HepG2 (cell line): ENCODE data around the gene ITGA2. TPM values are rescaled to one million over a fixed set of nuclear protein-coding genes. Genes with fewer than 3 reads are reported as not detected.

Experiments
- ATAC-seq: fragments of 200-7000 bp; cut with Tn5 transposase; 3 replicates; pipeline ENCODE4 v1.9.1; 2020; ENCODE audit warnings: mild to moderate bottlenecking, moderate library complexity
- BruUV-seq: library from RNA; stranded (reverse); fragments of 400-500 nt; replicated peaks from 2 replicates; lab custom pipeline; 2021; lab: Mats Ljungman, UMichigan
- CTCF ChIA-PET: fragments of 300-600 bp; formaldehyde crosslinking; extraction: SDS; loops from one replicate; lab custom pipeline; 2021; ENCODE audit warnings: low total read pairs, inconsistent platforms, low intra/inter-chr PET ratio; lab: Yijun Ruan, JAX
- POLR2A ChIA-PET: fragments of 350-600 bp; sonication (Branson Sonifier 250); formaldehyde crosslinking; loops from one replicate; lab custom pipeline; 2020; ENCODE audit warnings: antibody characterized with exemption, inconsistent platforms; lab: Yijun Ruan, JAX
- DNase-seq: peaks from one replicate; pipeline ENCODE4 v3.0.0-alpha.2; 2015; ENCODE audit warnings: low spot score
- FAIRE-seq: peaks from 3 replicates; lab custom pipeline; 2011; peaks lifted over from hg19 to GRCh38; lab: Jason Lieb, UNC
- H2AFZ ChIP-seq: one replicate; pipeline ENCODE4 v1.6.1; 2011; ENCODE audit warnings: low read length, inconsistent platforms
- H3K27ac ChIP-seq: fragments of 300-600 bp; 3 replicates; pipeline ENCODE4 v1.8.0; 2011; ENCODE audit warnings: mixed run types, mild to moderate bottlenecking, mixed read lengths, low read length, inconsistent platforms; ENCODE audit not compliant: insufficient read depth; ENCODE audit errors: extremely low read length
- H3K27me3 ChIP-seq, 2 experiments: fragments of 200-600 bp in 1 of 2; 2 replicates in 1 of 2; 3 replicates in 1 of 2; pipeline versions ENCODE4 v1.6.0 to v1.8.0; 2011; ENCODE audit warnings: low read length in 2 of 2, mild to moderate bottlenecking in 2 of 2, moderate library complexity in 2 of 2, inconsistent platforms in 1 of 2; ENCODE audit not compliant: insufficient read depth in 2 of 2, control insufficient read depth in 1 of 2
- H3K36me3 ChIP-seq, 2 experiments: fragments of 200-600 bp in 1 of 2; replicated peaks in 1 of 2; 2 replicates in 1 of 2; 3 replicates in 1 of 2; pipeline versions ENCODE4 v1.5.1 to v1.8.0; 2011; ENCODE audit warnings: low read length in 2 of 2, inconsistent platforms in 1 of 2; ENCODE audit not compliant: insufficient read depth in 2 of 2, control insufficient read depth in 1 of 2
- H3K4me1 ChIP-seq: 2 replicates; pipeline ENCODE4 v1.5.1; 2012; ENCODE audit warnings: low read length, inconsistent platforms; ENCODE audit not compliant: insufficient read depth
- H3K4me2 ChIP-seq: 2 replicates; pipeline ENCODE4 v1.6.0; 2011; ENCODE audit warnings: low read depth, low read length, inconsistent platforms
- H3K4me3 ChIP-seq, 3 experiments: fragments of 200-600 bp in 1 of 3; sonication (generic), shearing (Covaris generic) in 1 of 3; replicated peaks in 1 of 3; 2 replicates each; pipeline ENCODE4 v1.5.1; 2011 to 2016; ENCODE audit warnings: low read length in 3 of 3, inconsistent platforms in 2 of 3, low read depth in 2 of 3, mild to moderate bottlenecking in 2 of 3, control low read depth in 1 of 3, mixed read lengths in 1 of 3; ENCODE audit not compliant: insufficient read depth in 1 of 3
- H3K79me2 ChIP-seq: one replicate; pipeline ENCODE4 v1.6.1; 2011; ENCODE audit warnings: low read length, inconsistent platforms; ENCODE audit not compliant: insufficient read depth
- H3K9ac ChIP-seq: 2 replicates; pipeline ENCODE4 v1.6.0; 2011; ENCODE audit warnings: mild to moderate bottlenecking, low read depth, low read length, inconsistent platforms; ENCODE audit not compliant: insufficient read depth
- H3K9me3 ChIP-seq: 2 replicates; pipeline ENCODE4 v1.5.1; 2012; ENCODE audit warnings: mild to moderate bottlenecking, low read length
- H4K20me1 ChIP-seq: 2 replicates; pipeline ENCODE4 v1.6.0; 2011; ENCODE audit warnings: inconsistent platforms, mild to moderate bottlenecking, low read length, moderate library complexity; ENCODE audit not compliant: insufficient read depth
- ATRX ChIP-seq: sonication (generic); formaldehyde crosslinking; IDR thresholded peaks from 2 replicates; pipeline ENCODE4 v1.4.0; 2020; ENCODE audit warnings: missing genetic modification reagents, borderline replicate concordance
- DMAP1 ChIP-seq: IDR thresholded peaks from 2 replicates; pipeline ENCODE4 v1.6.1; 2016
- FLYWCH1 ChIP-seq: sonication (generic); formaldehyde crosslinking; IDR thresholded peaks from 2 replicates; pipeline ENCODE4 v1.8.1; 2023; ENCODE audit warnings: mild to moderate bottlenecking, missing genetic modification reagents
- IRX3 ChIP-seq: sonication (generic); formaldehyde crosslinking; IDR thresholded peaks from 2 replicates; pipeline ENCODE4 v1.8.1; 2023; ENCODE audit warnings: mild to moderate bottlenecking, low read depth, missing genetic modification reagents, borderline replicate concordance
- NR2F2 ChIP-seq: IDR thresholded peaks from 2 replicates; pipeline ENCODE4 v1.6.1; 2012; ENCODE audit warnings: low read depth, inconsistent platforms, borderline replicate concordance
- RBM22 ChIP-seq: fragments of 200-400 bp; formaldehyde crosslinking; optimal IDR thresholded peaks from 2 replicates; pipeline ENCODE3; 2017; ENCODE audit warnings: mild to moderate bottlenecking, low read length, moderate library complexity
- RELA ChIP-seq: sonication (generic); formaldehyde crosslinking; IDR thresholded peaks from 2 replicates; pipeline ENCODE4 v1.4.0; 2020; ENCODE audit warnings: missing genetic modification reagents
- XBP1 ChIP-seq: sonication (generic); formaldehyde crosslinking; IDR thresholded peaks from 2 replicates; pipeline ENCODE4 v1.5.0; 2020; ENCODE audit warnings: missing genetic modification reagents
- ZBTB20 ChIP-seq: sonication (generic); formaldehyde crosslinking; IDR thresholded peaks from 2 replicates; pipeline ENCODE4 v1.8.1; 2023; ENCODE audit warnings: missing genetic modification reagents, low read depth, mild to moderate bottlenecking, borderline replicate concordance
- ZKSCAN1 ChIP-seq: fragments of 150-350 bp; IDR thresholded peaks from 2 replicates; pipeline ENCODE4 v1.6.1; 2014; ENCODE audit warnings: low read length
- ZNF569 ChIP-seq: sonication (generic); formaldehyde crosslinking; IDR thresholded peaks from 2 replicates; pipeline ENCODE4 v1.5.0; 2020; ENCODE audit warnings: mild to moderate bottlenecking, missing genetic modification reagents, moderate library complexity, borderline replicate concordance
- ZNF605 ChIP-seq: sonication (generic); formaldehyde crosslinking; IDR thresholded peaks from 2 replicates; pipeline ENCODE4 v1.8.0; 2022; ENCODE audit warnings: mild to moderate bottlenecking, missing genetic modification reagents
- ZNF775 ChIP-seq: sonication (generic); formaldehyde crosslinking; IDR thresholded peaks from 2 replicates; pipeline ENCODE4 v1.4.0; 2020; ENCODE audit warnings: missing genetic modification reagents, mild to moderate bottlenecking, moderate library complexity, borderline replicate concordance
- ZNF780A ChIP-seq: sonication (generic); formaldehyde crosslinking; IDR thresholded peaks from 2 replicates; pipeline ENCODE4 v1.8.0; 2022; ENCODE audit warnings: mild to moderate bottlenecking, missing genetic modification reagents, moderate library complexity
- WGBS: methylation state at CpG from one replicate; pipeline ENCODE4 v1.1.6; 2017; ENCODE audit warnings: low lambda C conversion rate; 5-methylcytosine and 5-hydroxymethylcytosine counted together
- in situ Hi-C: cut with HindIII; loops from 2 replicates; pipeline ENCODE4 v1.10.0; 2017; ENCODE audit warnings: low pct_unique_long_range_greater_than_20kb; ENCODE audit not compliant: extremely low pct_ligation_motif_present
- intact Hi-C: fragments of 100-400 bp; cut with micrococcal nuclease; formaldehyde crosslinking; loops from one replicate; pipeline ENCODE4 v1.10.0; 2022; ENCODE audit not compliant: unreplicated experiment
- polyA plus RNA-seq, 8 experiments: library from polyadenylated mRNA; depleted of rRNA in 3 of 8; stranded (reverse) in 7 of 8; unstranded in 1 of 8; fragments of >200 nt; fragmentation: Illumina TruSeq in 4 of 8; extraction: Trizol in 4 of 8; gene quantifications; 2 replicates each; pipeline versions ENCODE4 v1.2.1 to v1.2.3, GENCODE V29; 2011 to 2016; ENCODE audit warnings: low read depth in 4 of 8, missing spikeins in 1 of 8, mixed read lengths in 1 of 8; ENCODE audit not compliant: insufficient read depth in 1 of 8
- total RNA-seq, 5 experiments: library from RNA; depleted of rRNA; stranded (reverse); fragments of >200 nt; fragmentation: Illumina TruSeq; extraction: Trizol; gene quantifications; 2 replicates each; pipeline ENCODE4 v1.2.3, GENCODE V29; 2016; ENCODE audit warnings: low read depth in 1 of 5
- TF ChIP-seq, protein P1 (sequence below): sonication (generic); formaldehyde crosslinking; IDR thresholded peaks from 2 replicates; pipeline ENCODE4 v1.4.0; 2020; ENCODE audit warnings: missing genetic modification reagents
- TF ChIP-seq, protein P2 (sequence below): IDR thresholded peaks from 2 replicates; pipeline ENCODE4 v1.6.1; 2016; ENCODE audit warnings: low read depth, control low read depth
- TF ChIP-seq, protein P3 (sequence below): IDR thresholded peaks from 2 replicates; pipeline ENCODE4 v1.6.1; 2016; ENCODE audit warnings: low read depth, borderline replicate concordance

Gene ITGA2
- total and polyA plus RNA-seq, 2 of the 13 experiments (the other 11 are each of a cell fraction or from before 2014, with no cell fraction given) = 15.8 to 58.3 TPM

DNA sequence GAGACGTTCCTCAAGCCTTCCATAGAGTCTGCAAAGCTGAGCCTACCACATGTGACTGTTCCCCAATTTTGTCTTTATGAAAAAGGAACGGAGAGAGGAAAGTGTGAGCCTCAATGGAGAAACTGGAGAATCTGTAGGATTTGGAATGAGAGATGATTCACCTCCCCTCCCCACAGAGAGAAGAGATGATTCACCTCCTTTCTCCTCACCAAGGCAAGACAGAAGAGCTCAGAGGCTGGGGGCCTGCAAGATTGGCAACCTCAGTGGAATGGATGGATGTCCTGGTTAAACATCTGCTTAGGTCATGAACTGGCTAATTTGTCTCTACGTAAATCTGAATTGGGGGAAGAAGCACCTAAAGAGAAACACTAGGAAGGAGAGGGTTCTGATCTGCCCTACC lies 137.4 kb downstream of the ITGA2 start (continued):
- TF ChIP-seq, protein P1, sequence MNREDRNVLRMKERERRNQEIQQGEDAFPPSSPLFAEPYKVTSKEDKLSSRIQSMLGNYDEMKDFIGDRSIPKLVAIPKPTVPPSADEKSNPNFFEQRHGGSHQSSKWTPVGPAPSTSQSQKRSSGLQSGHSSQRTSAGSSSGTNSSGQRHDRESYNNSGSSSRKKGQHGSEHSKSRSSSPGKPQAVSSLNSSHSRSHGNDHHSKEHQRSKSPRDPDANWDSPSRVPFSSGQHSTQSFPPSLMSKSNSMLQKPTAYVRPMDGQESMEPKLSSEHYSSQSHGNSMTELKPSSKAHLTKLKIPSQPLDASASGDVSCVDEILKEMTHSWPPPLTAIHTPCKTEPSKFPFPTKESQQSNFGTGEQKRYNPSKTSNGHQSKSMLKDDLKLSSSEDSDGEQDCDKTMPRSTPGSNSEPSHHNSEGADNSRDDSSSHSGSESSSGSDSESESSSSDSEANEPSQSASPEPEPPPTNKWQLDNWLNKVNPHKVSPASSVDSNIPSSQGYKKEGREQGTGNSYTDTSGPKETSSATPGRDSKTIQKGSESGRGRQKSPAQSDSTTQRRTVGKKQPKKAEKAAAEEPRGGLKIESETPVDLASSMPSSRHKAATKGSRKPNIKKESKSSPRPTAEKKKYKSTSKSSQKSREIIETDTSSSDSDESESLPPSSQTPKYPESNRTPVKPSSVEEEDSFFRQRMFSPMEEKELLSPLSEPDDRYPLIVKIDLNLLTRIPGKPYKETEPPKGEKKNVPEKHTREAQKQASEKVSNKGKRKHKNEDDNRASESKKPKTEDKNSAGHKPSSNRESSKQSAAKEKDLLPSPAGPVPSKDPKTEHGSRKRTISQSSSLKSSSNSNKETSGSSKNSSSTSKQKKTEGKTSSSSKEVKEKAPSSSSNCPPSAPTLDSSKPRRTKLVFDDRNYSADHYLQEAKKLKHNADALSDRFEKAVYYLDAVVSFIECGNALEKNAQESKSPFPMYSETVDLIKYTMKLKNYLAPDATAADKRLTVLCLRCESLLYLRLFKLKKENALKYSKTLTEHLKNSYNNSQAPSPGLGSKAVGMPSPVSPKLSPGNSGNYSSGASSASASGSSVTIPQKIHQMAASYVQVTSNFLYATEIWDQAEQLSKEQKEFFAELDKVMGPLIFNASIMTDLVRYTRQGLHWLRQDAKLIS (CRISPR knock-in tag) = no peak

DNA sequence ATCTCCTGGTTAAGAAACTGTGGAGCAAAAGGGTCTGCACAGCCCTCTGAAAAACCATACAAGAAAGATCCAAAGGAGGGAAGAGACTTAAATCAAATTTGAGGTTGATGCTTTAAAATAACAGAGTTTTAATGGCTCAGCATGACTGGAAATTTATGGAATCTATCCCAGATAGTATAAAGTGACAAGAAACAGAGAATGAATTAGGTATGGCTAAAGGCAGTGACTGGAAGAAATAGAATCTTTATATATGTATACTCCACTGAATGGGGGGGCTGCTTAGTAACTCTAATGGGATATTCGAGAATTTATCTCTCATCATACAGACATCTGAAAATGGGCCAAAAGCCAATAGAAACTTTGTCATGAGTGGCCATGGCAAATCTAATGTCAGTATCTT lies 138.0 kb downstream of the ITGA2 start:
- TF ChIP-seq, protein P2, sequence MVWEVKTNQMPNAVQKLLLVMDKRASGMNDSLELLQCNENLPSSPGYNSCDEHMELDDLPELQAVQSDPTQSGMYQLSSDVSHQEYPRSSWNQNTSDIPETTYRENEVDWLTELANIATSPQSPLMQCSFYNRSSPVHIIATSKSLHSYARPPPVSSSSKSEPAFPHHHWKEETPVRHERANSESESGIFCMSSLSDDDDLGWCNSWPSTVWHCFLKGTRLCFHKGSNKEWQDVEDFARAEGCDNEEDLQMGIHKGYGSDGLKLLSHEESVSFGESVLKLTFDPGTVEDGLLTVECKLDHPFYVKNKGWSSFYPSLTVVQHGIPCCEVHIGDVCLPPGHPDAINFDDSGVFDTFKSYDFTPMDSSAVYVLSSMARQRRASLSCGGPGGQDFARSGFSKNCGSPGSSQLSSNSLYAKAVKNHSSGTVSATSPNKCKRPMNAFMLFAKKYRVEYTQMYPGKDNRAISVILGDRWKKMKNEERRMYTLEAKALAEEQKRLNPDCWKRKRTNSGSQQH (CRISPR knock-in tag) = no peak
- no peak for TF ChIP-seq ZNF780A
- no peak for TF ChIP-seq ZBTB20 (CRISPR knock-in tag)
- TF ChIP-seq IRX3 (CRISPR knock-in tag) = no peak
- no peak for TF ChIP-seq ATRX (CRISPR knock-in tag)
- no peak for TF ChIP-seq NR2F2
- no peak for TF ChIP-seq XBP1 (CRISPR knock-in tag)
- TF ChIP-seq ZNF569 (CRISPR knock-in tag) = no peak
- no peak for TF ChIP-seq FLYWCH1 (CRISPR knock-in tag)
- no peak for TF ChIP-seq DMAP1 (CRISPR knock-in tag)
- TF ChIP-seq ZNF605 (CRISPR knock-in tag) = no peak
- no peak for TF ChIP-seq ZNF775 (CRISPR knock-in tag)
- no peak for TF ChIP-seq RBM22
- no peak for TF ChIP-seq ZKSCAN1
- no peak for TF ChIP-seq RELA (CRISPR knock-in tag)
- TF ChIP-seq, protein P3, sequence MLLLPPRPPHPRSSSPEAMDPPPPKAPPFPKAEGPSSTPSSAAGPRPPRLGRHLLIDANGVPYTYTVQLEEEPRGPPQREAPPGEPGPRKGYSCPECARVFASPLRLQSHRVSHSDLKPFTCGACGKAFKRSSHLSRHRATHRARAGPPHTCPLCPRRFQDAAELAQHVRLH (CRISPR knock-in tag) = no peak
- TF ChIP-seq, all 625 proteins: peak for 0
- no peak for DNase-seq
- POLR2A ChIA-PET = no interaction called here
- Histone ChIP-seq H2AFZ (no peak overlapping the region), H3K36me3 (no peaks in the 10 kb centered on the region), H3K79me2 (no peaks in the 10 kb centered on the region), H3K27me3 (no peaks in the 10 kb centered on the region), H3K9me3 (no peaks in the 10 kb centered on the region), H4K20me1 (no peaks in the 10 kb centered on the region), H3K4me1 (no peaks in the 10 kb centered on the region), H3K4me2 (no peak overlapping the region), H3K27ac (no peak overlapping the region), H3K4me3 (no peak overlapping the region), H3K9ac (no peak overlapping the region)
- 20% methylated on average over 1 of the region's 1 CpG for WGBS
- FAIRE-seq = no peak
- CTCF ChIA-PET = no interaction called here
- in situ Hi-C loops = no loop called here
- BruUV-seq = no TSS peak
- no peak for ATAC-seq
- intact Hi-C loops = no loop called here
